ENCODE results near the gene P2RY14.

P2RY14 gene

DNA sequence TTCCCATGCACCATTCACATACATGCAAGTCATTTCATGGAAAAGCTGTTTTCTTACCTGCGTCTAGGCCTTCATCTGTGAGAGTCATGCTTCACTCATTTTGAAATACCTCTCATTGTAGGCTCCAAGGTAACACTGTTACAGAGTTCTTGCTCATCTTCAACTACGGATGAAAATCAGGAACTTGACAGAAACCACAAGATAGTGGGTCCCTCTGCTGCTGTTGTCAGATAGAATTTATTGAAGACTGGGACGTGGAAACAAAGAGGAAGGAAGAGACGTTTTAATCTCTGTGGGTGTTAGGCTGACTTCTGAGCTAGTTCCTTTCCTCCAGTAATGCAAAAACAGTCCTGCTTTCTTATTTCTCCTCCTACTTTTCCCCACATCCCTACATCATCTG, at the start of gene P2RY14:
TSS of gene P2RY14 (minus strand) at position 313 of the 400 bp plus-strand sequence. CDS start 64,226 bp downstream, outside the sequence.
- peak within 1 kb of the TSS; percentile 19 for H3K27ac ChIP-seq (ENCODE audit: low read depth, low read length)
- no peak within 1 kb of the TSS for H3K9ac ChIP-seq (ENCODE audit: low read length)
- H3K36me3 ChIP-seq (ENCODE audit: insufficient read depth, low read length), result no peaks in the 10 kb centered on the region
- no peaks in the 10 kb centered on the region for H3K27me3 ChIP-seq (ENCODE audit: control insufficient read depth in 1 of 2, insufficient read depth in 2 of 2, low read length in 2 of 2)
- H3K4me3 ChIP-seq (ENCODE audit: low read depth in 1 of 2, low read length in 2 of 2), result peak within 1 kb of the TSS in 1 of 2 donors; percentile 48
- H3K9me3 ChIP-seq (ENCODE audit: low read length), result no peaks in the 10 kb centered on the region
- peaks cover 35% of the 10 kb centered on the region for H3K4me1 ChIP-seq (ENCODE audit: insufficient read depth, low read length)

DNA sequence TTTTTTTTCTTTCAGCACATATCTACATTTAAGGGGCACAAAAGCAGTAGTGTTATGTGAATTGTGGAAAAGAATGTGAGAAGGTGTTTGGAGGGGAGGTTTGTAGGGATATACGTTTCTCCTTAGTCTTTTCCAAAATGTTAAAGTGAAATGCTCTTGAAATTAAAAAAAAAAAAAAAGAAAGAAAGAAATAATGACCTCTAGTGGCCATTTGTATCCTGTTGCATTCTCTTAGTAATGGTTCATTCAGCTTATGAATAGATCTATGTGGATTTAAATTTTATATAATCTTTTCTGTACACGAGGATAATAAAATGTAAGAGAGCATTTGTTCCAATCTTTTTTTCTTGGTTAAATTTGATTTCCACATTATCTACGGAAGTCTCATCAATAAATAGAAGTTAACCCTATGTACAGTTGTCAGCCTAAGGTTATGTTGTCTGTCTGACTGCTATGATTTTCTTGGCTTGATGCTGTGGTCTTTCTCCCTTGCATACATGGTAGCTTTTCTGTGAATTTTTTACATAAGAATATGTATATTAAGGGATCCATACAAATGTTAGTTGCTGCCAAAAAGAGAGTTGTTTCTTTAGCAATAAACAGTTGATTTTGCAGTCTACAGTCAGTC, 49.3 kb upstream of the P2RY14 start:
- Histone ChIP-seq H3K9me3 (ENCODE audit: low read length) (no peaks in the 10 kb centered on the region), H3K27ac (ENCODE audit: low read depth, low read length) (no peak overlapping the region), H3K4me3 (ENCODE audit: low read depth in 1 of 2, low read length in 2 of 2) (no peak overlapping the region)

DNA sequence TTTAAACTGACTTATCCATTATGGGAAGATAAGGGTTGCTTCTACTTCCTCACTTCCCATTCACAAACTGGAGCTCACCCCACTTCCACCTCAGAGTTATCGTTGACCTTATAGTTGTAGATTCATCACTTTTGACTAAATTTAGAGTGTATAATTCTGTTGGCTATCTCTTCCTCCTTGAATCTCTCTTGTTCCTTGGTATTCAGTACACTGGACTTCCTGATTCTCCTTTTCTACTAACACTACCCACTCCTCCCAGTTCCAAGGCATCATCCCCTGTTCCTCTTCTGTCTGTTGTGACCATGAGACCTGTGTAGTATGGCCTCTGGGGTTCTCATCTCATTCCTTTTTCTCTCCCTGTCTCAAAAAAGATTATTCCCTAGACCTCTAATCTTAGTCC, 44.2 kb upstream of the P2RY14 start:
- H3K27ac ChIP-seq (ENCODE audit: low read depth, low read length), result no peak overlapping the region
- no peaks in the 10 kb centered on the region for H3K4me1 ChIP-seq (ENCODE audit: insufficient read depth, low read length)
- no peaks in the 10 kb centered on the region for H3K9me3 ChIP-seq (ENCODE audit: low read length)
- no peak overlapping the region for H3K9ac ChIP-seq (ENCODE audit: low read length)
- H3K4me3 ChIP-seq (ENCODE audit: low read depth in 1 of 2, low read length in 2 of 2), result no peak overlapping the region
- no peaks in the 10 kb centered on the region for H3K36me3 ChIP-seq (ENCODE audit: insufficient read depth, low read length)
- no peaks in the 10 kb centered on the region for H3K27me3 ChIP-seq (ENCODE audit: control insufficient read depth in 1 of 2, insufficient read depth in 2 of 2, low read length in 2 of 2)

More for the DNA sequence above, 49.3 kb upstream of the P2RY14 start:
- Histone ChIP-seq H3K36me3 (ENCODE audit: insufficient read depth, low read length) (no peaks in the 10 kb centered on the region), H3K27me3 (ENCODE audit: control insufficient read depth in 1 of 2, insufficient read depth in 2 of 2, low read length in 2 of 2) (no peaks in the 10 kb centered on the region), H3K9ac (ENCODE audit: low read length) (no peak overlapping the region), H3K4me1 (ENCODE audit: insufficient read depth, low read length) (no peaks in the 10 kb centered on the region)

DNA sequence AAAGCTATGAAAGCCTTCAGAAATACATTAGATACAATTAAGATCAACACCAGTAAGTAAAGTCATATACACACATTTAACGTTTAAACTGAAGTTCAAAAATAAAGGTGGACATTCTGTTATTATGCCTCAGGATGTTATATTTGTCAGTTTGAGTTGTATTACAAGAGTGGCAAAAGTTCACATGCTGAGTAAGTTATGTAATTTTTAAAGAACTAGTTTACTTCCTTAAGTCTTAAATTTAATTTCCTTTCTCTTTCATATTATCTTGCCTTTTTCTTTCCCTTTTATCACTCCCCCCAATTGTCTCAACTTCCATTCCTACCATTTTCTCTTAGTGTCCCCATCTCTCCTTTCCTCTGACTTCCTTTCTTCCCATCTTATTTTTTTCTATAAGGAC, 43.2 kb upstream of the P2RY14 start:
- Histone ChIP-seq H3K27me3 (ENCODE audit: control insufficient read depth in 1 of 2, insufficient read depth in 2 of 2, low read length in 2 of 2) (no peaks in the 10 kb centered on the region), H3K27ac (ENCODE audit: low read depth, low read length) (no peak overlapping the region), H3K4me1 (ENCODE audit: insufficient read depth, low read length) (no peaks in the 10 kb centered on the region), H3K36me3 (ENCODE audit: insufficient read depth, low read length) (no peaks in the 10 kb centered on the region), H3K9me3 (ENCODE audit: low read length) (no peaks in the 10 kb centered on the region), H3K9ac (ENCODE audit: low read length) (no peak overlapping the region), H3K4me3 (ENCODE audit: low read depth in 1 of 2, low read length in 2 of 2) (no peak overlapping the region)

DNA sequence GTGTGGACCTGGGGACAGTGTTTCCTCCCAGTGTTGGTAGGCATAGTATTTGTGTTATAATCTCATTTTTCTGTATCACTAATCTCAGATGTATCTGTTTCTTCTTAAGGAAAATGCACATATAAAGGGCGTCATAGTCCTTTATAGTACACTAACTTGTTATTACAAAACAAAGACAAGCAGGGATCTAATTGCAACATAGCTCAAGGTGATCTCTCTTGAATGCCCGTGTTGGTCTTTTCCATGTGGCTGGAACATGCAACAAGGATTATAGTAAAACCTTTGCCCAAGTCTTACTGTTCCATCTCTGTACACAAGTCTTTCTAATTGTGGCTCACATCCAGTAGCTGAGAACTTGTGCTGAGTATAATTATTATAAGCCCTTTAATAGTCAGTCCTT, 41.8 kb upstream of the P2RY14 start:
- no peaks in the 10 kb centered on the region for H3K9me3 ChIP-seq (ENCODE audit: low read length)
- H3K27ac ChIP-seq (ENCODE audit: low read depth, low read length), result no peak overlapping the region
- H3K9ac ChIP-seq (ENCODE audit: low read length), result no peak overlapping the region
- H3K4me1 ChIP-seq (ENCODE audit: insufficient read depth, low read length), result no peaks in the 10 kb centered on the region
- no peaks in the 10 kb centered on the region for H3K27me3 ChIP-seq (ENCODE audit: control insufficient read depth in 1 of 2, insufficient read depth in 2 of 2, low read length in 2 of 2)
- H3K36me3 ChIP-seq (ENCODE audit: insufficient read depth, low read length), result no peaks in the 10 kb centered on the region
- no peak overlapping the region for H3K4me3 ChIP-seq (ENCODE audit: low read depth in 1 of 2, low read length in 2 of 2)

DNA sequence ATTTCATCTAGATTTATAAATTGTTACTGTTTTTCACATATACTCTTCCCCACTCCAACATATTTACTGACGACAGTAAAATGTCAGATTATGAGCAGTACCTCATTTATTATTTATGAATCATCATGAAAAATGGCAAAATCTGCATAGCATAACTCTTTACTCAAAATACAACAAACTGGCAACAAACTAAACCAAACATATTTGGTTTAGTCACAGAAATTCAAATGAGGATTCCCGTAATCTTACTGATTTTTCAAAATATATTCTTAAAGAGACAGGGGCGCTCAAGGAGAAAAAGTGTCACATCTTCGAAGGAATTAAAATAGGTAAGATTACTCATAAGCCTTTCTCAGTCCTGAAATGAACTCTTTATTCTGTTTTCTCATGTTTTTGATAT, 41.3 kb upstream of the P2RY14 start:
- H3K9me3 ChIP-seq (ENCODE audit: low read length), result no peaks in the 10 kb centered on the region
- no peaks in the 10 kb centered on the region for H3K36me3 ChIP-seq (ENCODE audit: insufficient read depth, low read length)
- no peak overlapping the region for H3K9ac ChIP-seq (ENCODE audit: low read length)
- H3K4me1 ChIP-seq (ENCODE audit: insufficient read depth, low read length), result no peaks in the 10 kb centered on the region
- no peaks in the 10 kb centered on the region for H3K27me3 ChIP-seq (ENCODE audit: control insufficient read depth in 1 of 2, insufficient read depth in 2 of 2, low read length in 2 of 2)
- no peak overlapping the region for H3K4me3 ChIP-seq (ENCODE audit: low read depth in 1 of 2, low read length in 2 of 2)
- H3K27ac ChIP-seq (ENCODE audit: low read depth, low read length), result no peak overlapping the region

DNA sequence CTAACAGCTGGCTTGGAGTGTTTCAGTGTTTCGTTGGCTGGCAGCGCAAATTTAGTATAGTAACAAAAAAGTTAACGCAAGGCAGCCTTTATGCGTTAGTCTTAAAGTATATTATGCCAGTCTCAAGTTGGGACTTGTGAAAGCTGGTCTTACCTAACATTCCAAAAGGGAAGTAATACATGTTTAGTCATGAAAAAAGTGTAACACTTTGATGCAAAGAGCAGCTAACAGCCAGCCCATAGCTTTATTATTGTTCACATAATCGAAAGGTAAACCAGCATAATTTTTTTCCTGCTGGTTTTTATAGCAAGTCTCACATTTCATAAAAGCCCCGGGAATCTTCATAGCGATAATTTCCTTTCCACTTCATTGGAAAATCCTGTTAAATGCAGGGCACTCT, 40.6 kb upstream of the P2RY14 start:
- Histone ChIP-seq H3K9me3 (ENCODE audit: low read length) (no peaks in the 10 kb centered on the region), H3K9ac (ENCODE audit: low read length) (no peak overlapping the region), H3K27ac (ENCODE audit: low read depth, low read length) (no peak overlapping the region), H3K27me3 (ENCODE audit: control insufficient read depth in 1 of 2, insufficient read depth in 2 of 2, low read length in 2 of 2) (no peaks in the 10 kb centered on the region), H3K4me1 (ENCODE audit: insufficient read depth, low read length) (no peaks in the 10 kb centered on the region), H3K36me3 (ENCODE audit: insufficient read depth, low read length) (no peaks in the 10 kb centered on the region), H3K4me3 (ENCODE audit: low read depth in 1 of 2, low read length in 2 of 2) (no peak overlapping the region)

DNA sequence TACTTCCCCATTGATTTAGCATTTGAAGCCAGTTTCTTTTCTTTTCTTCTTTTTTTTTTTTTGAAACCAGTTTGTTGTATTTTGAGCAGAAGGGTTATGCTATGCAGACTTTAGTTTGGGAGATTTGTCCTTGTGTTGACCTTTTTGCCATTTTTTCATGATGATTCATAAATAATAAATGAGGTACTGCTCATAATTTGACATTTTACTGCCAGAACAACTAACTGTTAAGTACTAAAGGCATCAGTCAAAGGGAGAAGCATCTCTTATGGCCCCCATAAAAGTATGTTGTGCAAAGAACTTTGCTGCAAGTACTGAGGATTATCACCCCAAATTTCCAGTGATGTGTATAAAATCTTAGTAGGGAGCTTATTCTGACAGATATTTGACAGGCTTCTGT, 40.0 kb upstream of the P2RY14 start:
- no peak overlapping the region for H3K27ac ChIP-seq (ENCODE audit: low read depth, low read length)
- H3K9ac ChIP-seq (ENCODE audit: low read length), result no peak overlapping the region
- H3K4me3 ChIP-seq (ENCODE audit: low read depth in 1 of 2, low read length in 2 of 2), result no peak overlapping the region
- H3K36me3 ChIP-seq (ENCODE audit: insufficient read depth, low read length), result no peaks in the 10 kb centered on the region
- H3K4me1 ChIP-seq (ENCODE audit: insufficient read depth, low read length), result no peaks in the 10 kb centered on the region
- H3K27me3 ChIP-seq (ENCODE audit: control insufficient read depth in 1 of 2, insufficient read depth in 2 of 2, low read length in 2 of 2), result no peaks in the 10 kb centered on the region
- H3K9me3 ChIP-seq (ENCODE audit: low read length), result no peaks in the 10 kb centered on the region

DNA sequence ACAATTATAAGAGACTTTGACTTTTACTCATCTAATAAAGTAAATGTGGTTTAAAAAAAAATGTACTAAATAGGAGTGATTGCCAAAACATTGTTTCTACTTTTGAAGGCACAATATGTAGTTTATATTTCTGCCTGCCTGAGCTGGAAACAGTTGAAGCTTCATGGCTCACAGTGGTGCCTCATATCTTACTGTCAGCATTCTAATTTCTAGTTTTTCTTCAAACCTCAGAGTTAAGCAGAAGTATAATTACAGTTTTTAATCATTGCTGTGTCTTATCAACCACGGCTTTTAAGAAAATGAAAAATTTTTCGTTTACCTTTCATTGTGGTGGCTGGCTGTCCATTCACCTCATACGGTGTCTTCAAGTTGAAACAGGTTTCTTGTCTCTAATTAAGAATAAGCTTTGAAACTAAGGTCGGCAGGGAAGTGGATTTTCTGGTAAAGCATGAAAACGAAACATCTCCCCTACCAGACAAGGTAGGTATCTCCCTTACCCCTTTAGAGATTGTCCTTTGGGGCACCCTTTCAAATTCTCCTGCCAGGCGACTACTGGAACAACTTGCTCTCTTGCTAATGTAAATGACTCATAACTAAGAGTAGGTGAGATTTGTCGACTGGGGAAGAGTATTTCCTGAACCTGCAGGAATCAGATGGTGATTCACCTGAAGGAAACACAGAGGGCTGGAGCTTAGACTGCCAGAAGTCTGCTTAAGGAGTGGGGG, 38.1 kb upstream of the P2RY14 start, which contains the start of gene GPR87:
TSS of gene GPR87 (minus strand) at position 554 of the 725 bp plus-strand sequence. CDS start 16,720 bp downstream, outside the sequence.
- no peaks in the 10 kb centered on the region for H3K9me3 ChIP-seq (ENCODE audit: low read length)
- H3K36me3 ChIP-seq (ENCODE audit: insufficient read depth, low read length), result no peaks in the 10 kb centered on the region
- no peak within 1 kb of the TSS for H3K4me3 ChIP-seq (ENCODE audit: low read depth in 1 of 2, low read length in 2 of 2)
- H3K9ac ChIP-seq (ENCODE audit: low read length), result no peak within 1 kb of the TSS
- H3K27me3 ChIP-seq (ENCODE audit: control insufficient read depth in 1 of 2, insufficient read depth in 2 of 2, low read length in 2 of 2), result no peaks in the 10 kb centered on the region
- no peak within 1 kb of the TSS for H3K27ac ChIP-seq (ENCODE audit: low read depth, low read length)
- H3K4me1 ChIP-seq (ENCODE audit: insufficient read depth, low read length), result no peaks in the 10 kb centered on the region

DNA sequence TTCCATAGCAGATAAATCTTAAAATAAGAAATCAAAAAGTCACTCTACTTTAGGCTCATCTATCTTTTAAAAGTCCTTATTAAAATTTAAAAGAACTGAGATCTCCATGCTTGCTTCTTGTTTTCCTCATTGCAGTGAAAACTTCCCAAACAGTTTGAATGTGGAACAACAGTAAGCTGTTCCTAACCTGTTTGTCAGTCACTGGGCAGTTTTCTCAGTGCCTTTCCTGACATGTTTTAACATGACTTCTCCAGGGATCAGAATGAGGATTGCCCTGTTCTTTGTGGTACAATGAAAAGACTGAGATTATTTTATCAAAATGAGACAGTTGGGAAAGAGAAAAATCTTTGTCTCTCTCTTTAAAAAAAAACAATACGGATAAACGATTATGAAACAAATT, 37.5 kb upstream of the P2RY14 start:
- no peaks in the 10 kb centered on the region for H3K36me3 ChIP-seq (ENCODE audit: insufficient read depth, low read length)
- no peak overlapping the region for H3K27ac ChIP-seq (ENCODE audit: low read depth, low read length)
- H3K9me3 ChIP-seq (ENCODE audit: low read length), result no peaks in the 10 kb centered on the region
- no peak overlapping the region for H3K4me3 ChIP-seq (ENCODE audit: low read depth in 1 of 2, low read length in 2 of 2)
- H3K4me1 ChIP-seq (ENCODE audit: insufficient read depth, low read length), result no peaks in the 10 kb centered on the region
- H3K9ac ChIP-seq (ENCODE audit: low read length), result no peak overlapping the region
- H3K27me3 ChIP-seq (ENCODE audit: control insufficient read depth in 1 of 2, insufficient read depth in 2 of 2, low read length in 2 of 2), result no peaks in the 10 kb centered on the region

DNA sequence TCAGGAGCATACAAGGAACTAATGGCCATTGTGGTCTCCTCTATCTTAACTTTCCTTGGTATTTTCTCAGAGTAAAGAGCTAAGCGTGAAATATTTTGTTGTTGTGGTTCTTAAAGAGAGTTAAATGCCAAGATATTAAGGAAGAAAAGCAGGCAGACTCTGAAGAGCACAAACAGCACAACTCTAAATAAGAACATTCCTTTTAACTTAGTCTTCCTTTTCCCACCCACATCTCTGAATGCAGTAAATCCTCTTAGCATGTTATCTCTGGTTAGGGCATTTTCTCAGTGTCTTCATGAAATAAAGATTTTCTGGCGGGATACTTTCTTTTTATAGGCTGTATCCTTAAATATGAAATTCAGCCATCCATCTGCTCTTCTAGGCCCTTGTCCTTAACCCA, 36.8 kb upstream of the P2RY14 start:
- no peak overlapping the region for H3K4me3 ChIP-seq (ENCODE audit: low read depth in 1 of 2, low read length in 2 of 2)
- no peak overlapping the region for H3K27ac ChIP-seq (ENCODE audit: low read depth, low read length)

DNA sequence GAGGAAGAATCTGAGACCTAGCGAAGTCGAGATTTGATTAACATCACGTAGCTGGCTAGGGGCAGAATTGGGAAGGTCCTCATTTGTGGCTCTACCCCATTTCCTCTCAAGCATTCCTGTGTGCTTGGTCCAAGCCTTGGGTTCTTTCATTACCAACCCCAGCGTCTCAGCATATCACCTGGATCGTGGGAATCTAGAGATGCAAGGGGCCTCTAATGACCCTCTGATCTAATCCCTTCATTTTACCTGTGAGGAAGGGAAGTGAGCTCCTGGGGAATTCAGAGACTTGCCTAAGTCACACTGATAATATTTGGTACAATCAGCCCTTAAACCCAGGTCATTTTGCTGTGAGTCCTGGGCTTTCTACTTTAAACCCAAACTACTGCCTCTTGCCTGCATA, 36.3 kb upstream of the P2RY14 start:
- H3K4me3 ChIP-seq (ENCODE audit: low read depth in 1 of 2, low read length in 2 of 2), result no peak overlapping the region
- no peaks in the 10 kb centered on the region for H3K4me1 ChIP-seq (ENCODE audit: insufficient read depth, low read length)
- H3K36me3 ChIP-seq (ENCODE audit: insufficient read depth, low read length), result no peaks in the 10 kb centered on the region
- no peaks in the 10 kb centered on the region for H3K9me3 ChIP-seq (ENCODE audit: low read length)
- H3K9ac ChIP-seq (ENCODE audit: low read length), result no peak overlapping the region
- H3K27me3 ChIP-seq (ENCODE audit: control insufficient read depth in 1 of 2, insufficient read depth in 2 of 2, low read length in 2 of 2), result no peaks in the 10 kb centered on the region
- H3K27ac ChIP-seq (ENCODE audit: low read depth, low read length), result no peak overlapping the region

More for the DNA sequence above, 36.8 kb upstream of the P2RY14 start:
- Histone ChIP-seq H3K4me1 (ENCODE audit: insufficient read depth, low read length) (no peaks in the 10 kb centered on the region), H3K27me3 (ENCODE audit: control insufficient read depth in 1 of 2, insufficient read depth in 2 of 2, low read length in 2 of 2) (no peaks in the 10 kb centered on the region), H3K9me3 (ENCODE audit: low read length) (no peaks in the 10 kb centered on the region), H3K36me3 (ENCODE audit: insufficient read depth, low read length) (no peaks in the 10 kb centered on the region), H3K9ac (ENCODE audit: low read length) (no peak overlapping the region)

All from muscle layer of colon (tissue), 2 donors.